Right forelimb (tissue), 1 donor: ENCODE results near the gene UTRN.

Experiments
- DNase-seq: peaks from one replicate; pipeline ENCODE4 v3.0.0-alpha.2; 2018

The UTRN gene

GRCh38 chr6:144284783-144285547 is at the start of gene UTRN:
Gene UTRN, plus strand, starts transcription at chr6:144285335. Its CDS starts 6,494 bp downstream, at chr6:144291829.
- peak; percentile 92 for DNase-seq

DNA sequence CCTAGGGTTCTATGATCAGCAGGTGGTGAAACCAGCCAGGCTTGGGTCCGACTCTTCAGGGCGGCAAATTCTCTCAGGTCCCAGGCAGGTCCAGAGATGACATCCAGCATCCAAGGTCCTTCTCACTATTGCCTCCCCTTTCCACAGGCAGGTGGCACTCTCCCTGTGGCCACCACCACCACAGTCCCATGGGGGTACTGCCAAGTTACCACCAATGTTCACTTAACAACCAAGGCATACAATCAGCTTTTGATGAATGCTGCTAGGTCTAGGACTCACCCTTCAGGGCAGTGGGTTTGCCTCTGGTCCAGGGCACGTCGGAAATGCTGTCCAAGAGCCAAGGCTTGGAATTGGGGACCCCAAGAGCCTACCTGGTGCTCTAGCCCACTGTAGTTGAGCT is 40.4 kb upstream of the UTRN start:
- no peak for DNase-seq

DNA sequence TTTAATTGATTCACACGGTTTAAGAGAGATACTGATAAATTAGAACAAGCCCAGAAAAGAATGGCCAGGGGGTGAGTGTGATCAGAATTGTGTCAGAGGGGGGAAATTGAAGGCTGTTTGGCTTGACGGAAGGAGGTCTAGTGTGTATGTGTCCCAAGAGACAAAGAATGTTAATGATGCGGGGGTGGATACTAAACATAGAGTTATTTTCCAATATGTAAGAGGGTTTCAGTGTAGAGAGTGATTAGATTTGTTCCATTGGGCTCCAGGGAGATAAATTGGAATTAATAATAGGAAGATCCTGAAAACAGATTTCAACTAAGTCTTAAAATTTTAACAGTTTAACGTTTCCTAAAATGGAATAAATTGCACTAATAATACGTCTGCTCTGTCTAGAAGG is 38.1 kb upstream of the UTRN start:
- no peak for DNase-seq

DNA sequence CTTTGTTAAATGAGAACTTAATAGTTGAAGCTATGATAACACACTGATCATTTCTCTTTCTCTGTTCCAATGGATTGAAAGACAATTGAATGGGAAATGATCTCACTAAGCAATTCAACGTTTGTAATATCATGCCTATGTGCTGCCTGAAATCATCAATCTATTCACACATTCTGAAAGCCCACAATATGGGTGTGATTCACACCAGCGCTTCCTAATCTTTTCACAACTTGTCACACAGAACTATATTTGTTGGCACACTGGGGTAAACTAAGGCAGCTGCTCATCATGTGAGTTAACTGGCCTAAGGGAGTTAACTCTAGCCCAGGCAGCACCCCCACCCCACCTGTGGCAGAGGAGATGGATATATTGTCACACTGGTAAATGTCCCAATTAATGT is 37.1 kb upstream of the UTRN start:
- DNase-seq: no peak

DNA sequence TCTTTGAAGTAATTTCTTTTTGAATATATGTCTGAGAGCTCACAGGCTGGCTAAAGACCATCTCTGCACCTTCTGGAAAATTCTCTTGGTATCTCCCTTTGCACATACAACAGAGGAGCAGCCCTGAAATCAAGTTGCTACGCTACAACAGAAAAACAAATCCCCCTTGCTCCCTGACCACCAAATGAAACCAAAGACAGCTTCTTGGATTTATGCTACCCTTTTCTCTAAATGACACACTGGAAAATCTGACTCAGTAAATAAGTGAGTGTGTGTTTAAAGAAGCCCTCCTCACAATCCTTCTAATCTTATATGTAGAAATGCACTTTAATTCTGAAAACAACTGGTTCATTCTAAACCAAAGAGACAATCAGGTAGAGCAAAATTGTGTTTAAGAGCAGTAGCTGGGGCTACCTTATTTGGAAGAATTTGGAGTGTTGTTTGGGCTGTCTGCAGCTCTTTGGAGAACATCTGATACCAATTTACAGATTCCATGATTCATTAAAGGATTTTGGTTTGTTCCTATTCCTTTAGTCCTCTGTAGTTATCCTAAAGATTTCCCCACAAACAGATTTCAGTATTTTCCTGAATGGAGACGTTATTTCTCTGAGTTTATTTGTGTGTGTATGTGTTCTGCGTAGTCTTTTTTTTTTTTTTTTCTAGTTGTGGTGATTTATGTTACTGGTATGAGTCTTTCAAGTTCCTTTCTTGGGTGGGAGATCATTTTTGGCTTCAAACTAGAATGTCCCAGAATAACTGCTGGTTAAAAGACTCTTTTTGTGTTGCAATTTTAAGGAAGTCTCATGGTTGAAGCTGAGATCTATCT is 36.4 kb upstream of the UTRN start:
- DNase-seq: no peak

- DNase-seq: no peak
Observed at GRCh38 chr6:144250276-144250675, 34.9 kb upstream of the UTRN start.

DNA sequence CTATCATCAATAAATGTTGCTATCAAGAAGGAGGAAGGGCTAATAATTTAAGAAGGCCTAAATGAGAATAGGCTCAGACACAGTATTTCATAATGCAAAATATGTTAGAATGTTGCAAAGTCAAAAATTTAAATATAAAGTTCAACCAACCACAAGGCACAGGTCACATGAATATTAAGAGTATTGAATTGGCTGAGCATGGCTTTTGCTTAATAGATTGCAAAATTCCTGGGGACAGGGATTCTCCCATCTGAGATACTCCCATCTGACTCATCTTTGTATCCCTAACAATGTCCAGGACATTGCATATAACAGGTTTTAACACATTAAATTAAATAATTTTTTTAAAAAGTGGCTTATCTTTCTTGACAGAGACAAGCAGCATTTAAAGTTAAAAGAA is 32.9 kb upstream of the UTRN start:
- no peak for DNase-seq

DNA sequence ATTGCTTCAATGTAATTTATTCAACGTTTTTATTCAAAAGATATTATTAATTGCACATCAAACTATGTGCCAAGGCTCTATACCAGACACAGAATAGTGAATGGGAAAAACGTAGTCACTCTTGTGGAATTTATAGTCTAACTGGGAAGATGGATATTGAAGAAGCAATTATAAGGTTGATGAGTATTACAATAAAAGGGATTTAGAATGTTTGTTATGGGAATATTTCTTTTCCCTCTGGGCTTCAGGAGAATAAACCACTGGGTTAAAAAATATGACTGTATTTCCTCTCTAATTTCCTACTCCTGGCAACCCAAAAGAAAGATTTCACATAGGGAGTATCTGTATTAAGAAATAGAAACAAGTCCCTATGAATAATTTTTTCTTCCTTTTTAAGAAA is 25.1 kb upstream of the UTRN start:
- DNase-seq: no peak

GRCh38 chr6:144262470-144263369 is 22.4 kb upstream of the UTRN start:
- no peak for DNase-seq

GRCh38 chr6:144263786-144264185 is 21.3 kb upstream of the UTRN start:
- no peak for DNase-seq

- no peak for DNase-seq
Observed at GRCh38 chr6:144264270-144265060, 20.7 kb upstream of the UTRN start.

- no peak for DNase-seq
Observed at GRCh38 chr6:144265061-144265357, 20.1 kb upstream of the UTRN start.

DNA sequence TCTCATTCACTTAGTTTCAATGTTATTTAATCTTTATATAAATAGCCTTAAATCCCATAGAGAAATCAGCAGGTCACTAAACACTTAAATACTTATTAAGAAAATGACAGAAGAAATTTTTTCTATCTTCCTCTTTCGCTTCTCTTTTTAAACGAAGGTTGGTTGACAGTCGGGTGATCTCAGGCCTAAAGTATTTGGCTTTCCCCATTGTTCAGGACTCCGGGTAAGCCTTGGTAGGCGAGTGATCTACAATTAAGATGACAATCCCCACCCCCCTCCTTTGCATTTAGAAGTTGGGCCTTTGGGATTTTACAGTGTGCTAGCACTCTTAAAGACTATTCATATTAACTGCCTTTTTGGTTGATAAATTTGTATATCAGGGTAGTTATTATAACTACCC is 19.7 kb upstream of the UTRN start:
- no peak for DNase-seq

- DNase-seq: peak; percentile 72
Observed at GRCh38 chr6:144266091-144266649, 19.0 kb upstream of the UTRN start.

GRCh38 chr6:144268794-144269349 is 16.3 kb upstream of the UTRN start:
- no peak for DNase-seq

- no peak for DNase-seq
Observed at GRCh38 chr6:144277174-144277573, 8.0 kb upstream of the UTRN start.

- DNase-seq: no peak
Observed at GRCh38 chr6:144277605-144278227, 7.4 kb upstream of the UTRN start.

DNA sequence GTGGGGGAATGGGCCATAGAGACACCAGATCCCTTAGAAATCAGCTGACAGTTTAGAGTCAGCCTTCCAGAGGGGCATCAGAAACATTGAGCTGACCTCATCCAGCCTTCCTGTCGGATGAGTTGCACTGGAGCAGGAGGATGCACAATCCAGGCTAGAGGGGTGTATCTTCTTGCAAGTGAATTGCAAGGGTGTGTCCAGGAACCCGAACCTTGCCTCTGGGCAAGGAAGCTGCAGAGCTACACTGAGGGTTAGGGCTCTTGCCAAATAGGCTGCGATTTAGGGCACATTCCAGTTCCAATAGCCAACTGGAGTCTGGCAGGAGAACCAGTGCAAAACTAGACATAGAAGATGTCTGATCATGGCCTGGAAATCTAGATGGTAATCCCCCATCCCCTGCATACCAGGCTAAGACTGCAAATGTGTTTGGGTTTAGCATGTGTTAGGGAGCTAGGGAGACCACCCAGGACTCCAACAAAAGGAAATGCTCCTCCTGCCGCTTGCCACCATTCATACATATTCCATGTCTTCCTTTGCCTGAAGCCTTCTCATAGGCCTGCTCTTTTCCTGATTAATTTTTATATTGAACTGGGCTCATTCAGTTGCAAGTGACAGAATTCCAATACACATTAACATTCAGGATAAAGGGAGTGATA is 6.3 kb upstream of the UTRN start:
- no peak for DNase-seq

DNA sequence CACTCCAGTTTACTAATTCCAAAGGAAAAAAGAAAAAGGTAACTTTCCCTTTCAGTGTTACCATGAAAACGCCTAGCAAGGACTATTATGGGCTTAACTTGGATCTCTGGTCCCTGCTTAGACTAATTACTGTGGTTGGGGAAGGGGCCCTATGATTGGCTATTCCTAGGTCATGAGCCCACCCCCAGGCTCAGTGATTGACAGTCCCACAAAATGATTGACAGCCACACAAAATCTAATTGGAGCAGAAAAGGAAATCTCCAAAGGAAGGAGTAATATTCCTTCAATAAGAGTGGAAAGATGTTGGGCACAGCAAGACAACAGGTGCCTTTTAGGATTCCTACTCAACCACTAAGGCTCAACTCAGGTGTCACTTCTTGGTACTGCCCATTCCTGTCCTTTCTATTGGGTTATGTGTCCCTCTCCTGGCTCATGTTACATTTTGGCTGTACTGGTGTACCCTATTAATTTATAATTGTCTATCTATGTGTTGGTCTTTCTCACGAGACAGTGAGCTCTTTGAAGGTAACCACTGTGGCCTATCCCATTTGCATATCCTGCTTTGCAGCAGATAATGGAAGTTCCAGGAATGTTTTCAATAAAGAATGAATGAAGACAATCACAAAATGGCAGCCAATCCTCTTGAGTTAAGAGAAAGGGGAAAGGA is 5.5 kb upstream of the UTRN start:
- no peak for DNase-seq
